Glutamatergic neuron (in vitro differentiated cells): ENCODE measurements around the gene PPP1R14C. TPM values are rescaled to one million over a fixed set of nuclear protein-coding genes. Genes with fewer than 3 reads are reported as not detected.

Source experiments
- DNase-seq: peaks from one replicate; pipeline ENCODE4 v3.0.0; 2022
- H3K27ac Mint-ChIP-seq: one replicate; pipeline ENCODE4 v1.8.0; 2020; ENCODE audit warnings: mild to moderate bottlenecking, mixed read lengths, inconsistent platforms; ENCODE audit not compliant: unreplicated experiment
- H3K27me3 Mint-ChIP-seq: one replicate; pipeline ENCODE4 v1.8.0; 2020; ENCODE audit warnings: mild to moderate bottlenecking, moderate library complexity, mixed read lengths, inconsistent platforms; ENCODE audit not compliant: unreplicated experiment
- H3K36me3 Mint-ChIP-seq: one replicate; pipeline ENCODE4 v1.8.0; 2020; ENCODE audit warnings: mild to moderate bottlenecking, mixed read lengths, inconsistent platforms; ENCODE audit not compliant: unreplicated experiment
- H3K4me1 Mint-ChIP-seq: one replicate; pipeline ENCODE4 v1.8.0; 2020; ENCODE audit warnings: mild to moderate bottlenecking, low read depth, mixed read lengths, inconsistent platforms; ENCODE audit not compliant: unreplicated experiment
- H3K4me3 Mint-ChIP-seq: one replicate; pipeline ENCODE4 v1.8.0; 2020; ENCODE audit warnings: mild to moderate bottlenecking, mixed read lengths, inconsistent platforms; ENCODE audit not compliant: unreplicated experiment
- H3K9me3 Mint-ChIP-seq: one replicate; pipeline ENCODE4 v1.8.0; 2020; ENCODE audit warnings: mild to moderate bottlenecking, moderate library complexity, mixed read lengths, inconsistent platforms; ENCODE audit not compliant: unreplicated experiment
- total RNA-seq: library from RNA; stranded (reverse); fragmentation: NEBNext Ultra II Directional; extraction: Animal tissue kit (Norgen Biotek cat#: 25700); gene quantifications from one replicate; pipeline ENCODE4 v1.2.1, GENCODE V29; 2021; ENCODE audit not compliant: unreplicated experiment
- TF ChIP-seq, protein P1 (sequence below): fragments of 200-600 bp; sonication (generic); IDR thresholded peaks from one replicate; pipeline ENCODE4 v1.5.0; 2021; ENCODE audit not compliant: partially characterized antibody, unreplicated experiment

PPP1R14C gene
- total RNA-seq, 1 donor from 2014 or later: 4.1 TPM

- no peak overlapping the region for H3K27ac Mint-ChIP-seq
- no peak for DNase-seq
- H3K36me3 Mint-ChIP-seq: no peaks in the 10 kb centered on the region
- H3K27me3 Mint-ChIP-seq: peaks cover 3% of the 10 kb centered on the region
- H3K4me1 Mint-ChIP-seq: peaks cover 5% of the 10 kb centered on the region
- TF ChIP-seq, protein P1, sequence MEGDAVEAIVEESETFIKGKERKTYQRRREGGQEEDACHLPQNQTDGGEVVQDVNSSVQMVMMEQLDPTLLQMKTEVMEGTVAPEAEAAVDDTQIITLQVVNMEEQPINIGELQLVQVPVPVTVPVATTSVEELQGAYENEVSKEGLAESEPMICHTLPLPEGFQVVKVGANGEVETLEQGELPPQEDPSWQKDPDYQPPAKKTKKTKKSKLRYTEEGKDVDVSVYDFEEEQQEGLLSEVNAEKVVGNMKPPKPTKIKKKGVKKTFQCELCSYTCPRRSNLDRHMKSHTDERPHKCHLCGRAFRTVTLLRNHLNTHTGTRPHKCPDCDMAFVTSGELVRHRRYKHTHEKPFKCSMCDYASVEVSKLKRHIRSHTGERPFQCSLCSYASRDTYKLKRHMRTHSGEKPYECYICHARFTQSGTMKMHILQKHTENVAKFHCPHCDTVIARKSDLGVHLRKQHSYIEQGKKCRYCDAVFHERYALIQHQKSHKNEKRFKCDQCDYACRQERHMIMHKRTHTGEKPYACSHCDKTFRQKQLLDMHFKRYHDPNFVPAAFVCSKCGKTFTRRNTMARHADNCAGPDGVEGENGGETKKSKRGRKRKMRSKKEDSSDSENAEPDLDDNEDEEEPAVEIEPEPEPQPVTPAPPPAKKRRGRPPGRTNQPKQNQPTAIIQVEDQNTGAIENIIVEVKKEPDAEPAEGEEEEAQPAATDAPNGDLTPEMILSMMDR: no peak
- no peaks in the 10 kb centered on the region for H3K9me3 Mint-ChIP-seq
- no peak overlapping the region for H3K4me3 Mint-ChIP-seq
These were observed 61.2 kb downstream of the PPP1R14C start for GRCh38 chr6:150203871-150204545.

DNA sequence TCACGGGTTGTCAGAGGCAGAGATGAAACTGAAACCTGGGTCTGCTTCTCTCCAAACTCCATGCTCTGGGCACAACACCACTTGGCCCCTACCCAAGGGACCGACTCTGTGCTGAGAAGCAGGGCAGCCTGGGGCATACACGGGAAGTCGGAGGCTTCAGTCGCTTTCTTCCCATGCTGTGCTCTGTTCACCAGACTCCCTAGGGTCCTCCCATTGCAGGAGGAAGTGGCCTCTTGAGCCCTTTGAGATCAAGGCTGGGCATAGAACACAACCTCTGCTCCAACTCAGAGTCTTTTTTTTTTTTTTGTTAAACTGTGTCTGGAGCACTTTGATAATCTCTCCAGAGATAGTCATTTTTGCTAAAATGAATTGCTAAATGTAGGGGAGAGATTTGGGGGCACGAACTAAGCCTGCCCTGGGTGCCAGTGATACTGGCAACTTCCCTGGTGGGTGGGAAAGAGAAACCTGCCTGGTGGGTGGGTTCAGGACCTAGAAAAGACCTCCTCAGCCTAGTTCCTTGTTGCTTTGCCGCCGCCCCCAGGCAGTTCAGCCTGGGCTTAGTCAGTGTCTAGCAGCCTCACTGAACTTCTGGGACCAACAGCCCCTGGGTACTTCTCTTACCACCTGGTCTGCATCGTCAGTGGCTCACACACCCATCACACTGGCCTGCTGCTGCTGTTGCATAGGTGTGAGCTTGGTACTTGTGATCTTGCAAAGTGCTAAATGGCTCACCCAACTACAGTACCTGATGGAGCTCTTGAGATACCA is 62.0 kb downstream of the PPP1R14C start:
- TF ChIP-seq, protein P1: no peak
- DNase-seq: no peak
- H3K4me3 Mint-ChIP-seq: no peak overlapping the region
- peaks cover 5% of the 10 kb centered on the region for H3K4me1 Mint-ChIP-seq
- no peaks in the 10 kb centered on the region for H3K9me3 Mint-ChIP-seq
- no peak overlapping the region for H3K27ac Mint-ChIP-seq
- no peaks in the 10 kb centered on the region for H3K36me3 Mint-ChIP-seq
- H3K27me3 Mint-ChIP-seq: peaks cover 3% of the 10 kb centered on the region

- Mint-ChIP-seq H3K27me3 (no peaks in the 10 kb centered on the region), H3K27ac (no peak overlapping the region), H3K4me1 (peaks cover 8% of the 10 kb centered on the region), H3K9me3 (peaks cover 2% of the 10 kb centered on the region), H3K36me3 (no peaks in the 10 kb centered on the region), H3K4me3 (no peak overlapping the region)
- TF ChIP-seq, protein P1: no peak
- DNase-seq: no peak
These were observed 65.2 kb downstream of the PPP1R14C start for GRCh38 chr6:150207931-150208570.

DNA sequence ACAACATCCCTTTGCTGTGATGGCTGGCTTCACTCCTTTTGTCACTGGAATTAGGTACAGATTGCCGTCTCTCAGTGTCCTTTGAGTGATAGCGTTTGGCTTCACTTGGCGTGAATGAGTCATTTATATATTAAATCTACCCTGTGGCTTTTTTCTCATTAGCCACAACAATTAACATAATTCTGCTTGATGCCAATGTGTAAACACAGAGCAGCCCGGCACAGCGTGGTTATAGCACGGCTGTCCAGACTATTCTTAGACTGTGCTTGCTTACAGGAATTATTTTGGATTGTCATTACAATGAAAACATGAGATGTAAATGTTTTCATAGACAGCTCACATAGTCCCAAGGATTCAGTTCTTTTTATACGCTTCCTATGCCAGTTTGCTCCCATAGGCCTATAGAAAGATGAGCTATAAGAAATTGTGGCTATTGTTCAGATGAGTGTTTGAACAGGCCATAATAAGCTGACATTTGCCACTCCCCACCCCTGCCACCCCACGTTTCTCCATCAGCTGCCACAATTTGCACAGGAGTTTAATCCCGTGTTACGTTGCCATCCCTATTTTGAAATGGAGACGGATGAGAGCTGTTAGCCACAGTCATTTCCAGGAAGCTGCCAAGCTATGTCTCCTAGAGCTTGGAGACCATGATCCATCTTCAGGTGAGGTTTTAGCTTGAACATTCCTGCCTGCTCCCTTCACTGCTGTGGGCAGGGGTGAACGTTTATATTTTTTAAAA is 65.9 kb downstream of the PPP1R14C start:
- Mint-ChIP-seq H3K4me1 (peaks cover 8% of the 10 kb centered on the region), H3K4me3 (no peak overlapping the region), H3K27ac (no peak overlapping the region), H3K27me3 (no peaks in the 10 kb centered on the region), H3K36me3 (no peaks in the 10 kb centered on the region), H3K9me3 (peaks cover 2% of the 10 kb centered on the region)
- TF ChIP-seq, protein P1: no peak
- no peak for DNase-seq
